MM.1S (cell line): ENCODE data around the gene NFYB.

Experiments used
- DNase-seq: peaks from one replicate; pipeline ENCODE4 v3.0.0-alpha.2; 2015
- H2AFZ ChIP-seq: fragments of 300-600 bp; sonication (generic); 2 replicates; pipeline ENCODE4 v1.6.0; 2016; ENCODE audit warnings: antibody characterized with exemption, low read length
- H3F3A ChIP-seq: fragments of 300-600 bp; sonication (generic); 2 replicates; pipeline ENCODE4 v1.6.1; 2016; ENCODE audit warnings: mild to moderate bottlenecking, antibody characterized with exemption, low read length, moderate library complexity, mixed read lengths; ENCODE audit not compliant: insufficient read depth
- H3K27ac ChIP-seq: fragments of 300-600 bp; sonication (generic); 2 replicates; pipeline ENCODE4 v1.5.1; 2016; ENCODE audit warnings: mild to moderate bottlenecking, low read length
- H3K27me3 ChIP-seq: fragments of 300-600 bp; sonication (generic); replicated peaks from 2 replicates; pipeline ENCODE4 v1.6.0; 2016; ENCODE audit warnings: low read length; ENCODE audit not compliant: insufficient read depth
- H3K36me3 ChIP-seq: fragments of 300-600 bp; sonication (generic); replicated peaks from 2 replicates; pipeline ENCODE4 v1.6.1; 2016; ENCODE audit warnings: mild to moderate bottlenecking, low read length, mixed read lengths; ENCODE audit not compliant: insufficient read depth
- H3K4me1 ChIP-seq: fragments of 300-600 bp; sonication (generic); 2 replicates; pipeline ENCODE4 v1.6.1; 2016; ENCODE audit warnings: low read length, mixed read lengths
- H3K4me2 ChIP-seq: fragments of 300-600 bp; sonication (generic); 2 replicates; pipeline ENCODE4 v1.6.0; 2016; ENCODE audit warnings: low read depth, low read length
- H3K4me3 ChIP-seq: fragments of 300-600 bp; sonication (generic); 2 replicates; pipeline ENCODE4 v1.5.1; 2016; ENCODE audit warnings: low read length, mixed read lengths
- H3K79me2 ChIP-seq: fragments of 300-600 bp; sonication (generic); 2 replicates; pipeline ENCODE4 v1.6.1; 2016; ENCODE audit warnings: mixed run types, low read length, mixed read lengths
- H3K9ac ChIP-seq: fragments of 300-600 bp; sonication (generic); 2 replicates; pipeline ENCODE4 v1.6.1; 2016; ENCODE audit warnings: low read length, mixed read lengths
- H3K9me2 ChIP-seq: fragments of 300-600 bp; sonication (generic); replicated peaks from 2 replicates; pipeline ENCODE4 v1.6.1; 2016; ENCODE audit warnings: mild to moderate bottlenecking, low read length, mixed read lengths; ENCODE audit not compliant: insufficient read depth
- H3K9me3 ChIP-seq: fragments of 300-600 bp; sonication (generic); replicated peaks from 2 replicates; pipeline ENCODE4 v1.6.1; 2016; ENCODE audit warnings: mild to moderate bottlenecking, low read length, mixed read lengths; ENCODE audit not compliant: insufficient read depth
- H4K20me1 ChIP-seq: fragments of 300-600 bp; sonication (generic); 2 replicates; pipeline ENCODE4 v1.6.1; 2016; ENCODE audit warnings: mild to moderate bottlenecking, low read length, moderate library complexity, mixed read lengths; ENCODE audit not compliant: insufficient read depth
- EZH2 ChIP-seq: fragments of 300-600 bp; sonication (generic); optimal IDR thresholded peaks from 2 replicates; pipeline ENCODE3; 2017; ENCODE audit warnings: low read depth, mild to moderate bottlenecking, antibody characterized with exemption, low read length, mixed read lengths
- EZH2phosphoT487 ChIP-seq: fragments of 300-600 bp; sonication (generic); IDR thresholded peaks from 2 replicates; pipeline ENCODE4 v1.6.1; 2018; ENCODE audit warnings: antibody characterized with exemption, low read length
- TF ChIP-seq, protein P1 (sequence below): fragments of 300-600 bp; sonication (generic); IDR thresholded peaks from 2 replicates; pipeline ENCODE4 v1.5.1; 2016; ENCODE audit warnings: antibody characterized with exemption, low read length, mixed read lengths

Gene NFYB

GRCh38 chr12:104072099-104072498 lies 65.9 kb downstream of the NFYB start:
- no peaks in the 10 kb centered on the region for H3K9me3 ChIP-seq
- H3K9ac ChIP-seq, result no peak overlapping the region
- TF ChIP-seq EZH2phosphoT487 (no peak), EZH2 (no peak)
- TF ChIP-seq, protein P1, sequence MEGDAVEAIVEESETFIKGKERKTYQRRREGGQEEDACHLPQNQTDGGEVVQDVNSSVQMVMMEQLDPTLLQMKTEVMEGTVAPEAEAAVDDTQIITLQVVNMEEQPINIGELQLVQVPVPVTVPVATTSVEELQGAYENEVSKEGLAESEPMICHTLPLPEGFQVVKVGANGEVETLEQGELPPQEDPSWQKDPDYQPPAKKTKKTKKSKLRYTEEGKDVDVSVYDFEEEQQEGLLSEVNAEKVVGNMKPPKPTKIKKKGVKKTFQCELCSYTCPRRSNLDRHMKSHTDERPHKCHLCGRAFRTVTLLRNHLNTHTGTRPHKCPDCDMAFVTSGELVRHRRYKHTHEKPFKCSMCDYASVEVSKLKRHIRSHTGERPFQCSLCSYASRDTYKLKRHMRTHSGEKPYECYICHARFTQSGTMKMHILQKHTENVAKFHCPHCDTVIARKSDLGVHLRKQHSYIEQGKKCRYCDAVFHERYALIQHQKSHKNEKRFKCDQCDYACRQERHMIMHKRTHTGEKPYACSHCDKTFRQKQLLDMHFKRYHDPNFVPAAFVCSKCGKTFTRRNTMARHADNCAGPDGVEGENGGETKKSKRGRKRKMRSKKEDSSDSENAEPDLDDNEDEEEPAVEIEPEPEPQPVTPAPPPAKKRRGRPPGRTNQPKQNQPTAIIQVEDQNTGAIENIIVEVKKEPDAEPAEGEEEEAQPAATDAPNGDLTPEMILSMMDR, result no peak
- H3K4me1 ChIP-seq, result no peaks in the 10 kb centered on the region
- DNase-seq, result no peak
- no peak overlapping the region for H2AFZ ChIP-seq
- no peaks in the 10 kb centered on the region for H4K20me1 ChIP-seq
- H3F3A ChIP-seq, result no peaks in the 10 kb centered on the region
- H3K79me2 ChIP-seq, result peaks cover 33% of the 10 kb centered on the region
- no peak overlapping the region for H3K27ac ChIP-seq
- 0 out of 2 replicates have a peak, but pooled peaks cover 3% of the 10 kb centered on the region for H3K36me3 ChIP-seq
- H3K27me3 ChIP-seq, result no peaks in the 10 kb centered on the region
- no peak overlapping the region for H3K4me3 ChIP-seq
- H3K4me2 ChIP-seq, result no peak overlapping the region
- no peaks in the 10 kb centered on the region for H3K9me2 ChIP-seq
